NB4 (cell line): ENCODE results near the gene TESPA1.

Experiments used
- DNase-seq: peaks from one replicate; pipeline ENCODE4 v3.0.0; 2010; ENCODE audit warnings: low read depth
- H3K4me3 ChIP-seq: one replicate; pipeline ENCODE4 v1.5.1; 2011; ENCODE audit warnings: mild to moderate bottlenecking, low read depth, low read length, moderate library complexity
- CTCF ChIP-seq: IDR thresholded peaks from one replicate; pipeline ENCODE4 v1.5.1; 2012; ENCODE audit warnings: low read depth, low read length
- MAX ChIP-seq: IDR thresholded peaks from 2 replicates; pipeline ENCODE4 v1.6.1; 2011; ENCODE audit warnings: low read depth, low read length
- MYC ChIP-seq: IDR thresholded peaks from 2 replicates; pipeline ENCODE4 v1.6.1; 2011; ENCODE audit warnings: low read depth, low read length
- POLR2A ChIP-seq: IDR thresholded peaks from 2 replicates; pipeline ENCODE4 v1.6.1; 2011; ENCODE audit warnings: mild to moderate bottlenecking; ENCODE audit not compliant: insufficient read length; ENCODE audit errors: extremely low read depth

TESPA1 gene

GRCh38 chr12:54932691-54933090 lies 51.9 kb downstream of the TESPA1 start:
- no peak overlapping the region for H3K4me3 ChIP-seq
- TF ChIP-seq POLR2A (no peak), MYC (no peak), MAX (no peak), CTCF (no peak)
- no peak for DNase-seq

- no peak for DNase-seq
- H3K4me3 ChIP-seq = no peak overlapping the region
- TF ChIP-seq MAX (no peak), POLR2A (no peak), CTCF (no peak), MYC (no peak)
Measured at GRCh38 chr12:54932038-54932437, 52.5 kb downstream of the TESPA1 start.

- TF ChIP-seq CTCF (no peak), POLR2A (no peak), MAX (no peak), MYC (no peak)
- no peak for DNase-seq
Measured at GRCh38 chr12:54929998-54930397, 54.6 kb downstream of the TESPA1 start.

GRCh38 chr12:54926246-54926645 lies 58.3 kb downstream of the TESPA1 start:
- DNase-seq = no peak
- H3K4me3 ChIP-seq = no peak overlapping the region
- TF ChIP-seq MYC (no peak), CTCF (no peak), MAX (no peak), POLR2A (no peak)

More at GRCh38 chr12:54929998-54930397, 54.6 kb downstream of the TESPA1 start:
- H3K4me3 ChIP-seq = no peak overlapping the region

- DNase-seq = no peak
- no peak overlapping the region for H3K4me3 ChIP-seq
- no peak for TF ChIP-seq MYC
- TF ChIP-seq MAX = no peak
- TF ChIP-seq POLR2A = no peak
- TF ChIP-seq CTCF = no peak
Measured at GRCh38 chr12:54924972-54925707, 59.4 kb downstream of the TESPA1 start.
